WERI-Rb-1 (cell line): Measurements from ENCODE around the gene COL5A1.
A peak's percentile ranks its signal among the peaks of the same experiment; 100 is the strongest.
"Not testable (repeated sequence)": the region's sequence is repeated elsewhere in the genome, so short reads cannot be mapped to it uniquely, and the experiment has no call there.

Experiments
- DNase-seq: peaks from one replicate; pipeline ENCODE4 v3.0.0-alpha.2; 2020
- H3K27ac ChIP-seq: fragments of 250-450 bp; sonication (Bioruptor Pico); 2 replicates; pipeline ENCODE4 v1.5.1; 2020; ENCODE audit warnings: mild to moderate bottlenecking, moderate library complexity
- H3K27me3 ChIP-seq: fragments of 250-450 bp; sonication (Bioruptor Pico); 2 replicates; pipeline ENCODE4 v1.5.1; 2021; ENCODE audit warnings: mild to moderate bottlenecking, low read depth, moderate library complexity; ENCODE audit not compliant: insufficient read depth, severe bottlenecking
- H3K36me3 ChIP-seq: fragments of 250-450 bp; sonication (Bioruptor Pico); 2 replicates; pipeline ENCODE4 v1.5.1; 2020; ENCODE audit warnings: mild to moderate bottlenecking, moderate library complexity
- H3K4me3 ChIP-seq: 2 replicates; pipeline ENCODE4 v1.5.1; 2011; ENCODE audit warnings: low read depth, mild to moderate bottlenecking, control low read depth, low read length
- H3K9me3 ChIP-seq: fragments of 250-450 bp; sonication (Bioruptor Pico); 2 replicates; pipeline ENCODE4 v1.5.1; 2021; ENCODE audit warnings: mild to moderate bottlenecking, moderate library complexity; ENCODE audit not compliant: severe bottlenecking
- TF ChIP-seq, protein P1 (sequence below): IDR thresholded peaks from 2 replicates; pipeline ENCODE4 v1.5.1; 2011; ENCODE audit warnings: low read depth, mild to moderate bottlenecking, control low read depth, inconsistent platforms, low read length

COL5A1 gene

DNA sequence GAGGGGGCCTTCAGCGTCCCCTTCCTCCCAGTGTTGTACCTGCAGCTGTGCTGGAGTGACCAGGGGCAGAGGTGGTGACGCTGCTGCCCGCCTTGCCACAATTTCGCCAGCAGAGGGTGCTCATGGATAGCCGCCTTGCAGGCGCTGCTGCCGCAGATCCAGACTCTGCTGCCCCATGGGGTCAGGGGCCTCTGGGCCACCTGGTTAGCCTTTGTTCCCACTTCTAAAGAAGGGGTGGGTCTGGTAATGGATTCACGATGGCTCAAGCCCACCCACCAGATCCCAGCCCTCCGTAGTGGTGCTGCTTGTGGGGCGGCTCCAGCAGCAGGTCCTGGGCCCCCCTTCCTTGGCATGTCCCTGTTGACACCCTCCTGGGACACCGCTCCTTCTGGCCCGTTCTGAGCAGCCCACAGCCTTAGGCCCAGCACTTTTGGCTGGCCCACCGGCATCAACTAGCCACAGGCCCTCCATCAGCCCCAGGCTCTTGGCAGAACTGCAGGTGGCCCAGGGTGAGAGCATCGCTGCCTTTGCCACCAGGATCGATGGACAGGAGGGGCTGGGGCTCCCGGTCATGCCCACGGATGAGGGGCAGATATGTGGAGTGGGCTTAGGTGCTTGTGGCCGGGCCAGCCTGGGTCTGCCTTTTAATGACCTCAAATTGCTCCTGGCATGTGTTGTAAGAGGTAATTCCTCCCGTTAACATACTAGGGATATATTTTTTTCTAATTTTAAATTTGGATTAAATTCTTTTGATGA, 57.2 kb downstream of the COL5A1 start:
- H3K4me3 ChIP-seq, result no peak overlapping the region
- peaks cover 12% of the 10 kb centered on the region for H3K36me3 ChIP-seq
- peak; percentile 90 for DNase-seq
- no peaks in the 10 kb centered on the region for H3K9me3 ChIP-seq
- TF ChIP-seq, protein P1, sequence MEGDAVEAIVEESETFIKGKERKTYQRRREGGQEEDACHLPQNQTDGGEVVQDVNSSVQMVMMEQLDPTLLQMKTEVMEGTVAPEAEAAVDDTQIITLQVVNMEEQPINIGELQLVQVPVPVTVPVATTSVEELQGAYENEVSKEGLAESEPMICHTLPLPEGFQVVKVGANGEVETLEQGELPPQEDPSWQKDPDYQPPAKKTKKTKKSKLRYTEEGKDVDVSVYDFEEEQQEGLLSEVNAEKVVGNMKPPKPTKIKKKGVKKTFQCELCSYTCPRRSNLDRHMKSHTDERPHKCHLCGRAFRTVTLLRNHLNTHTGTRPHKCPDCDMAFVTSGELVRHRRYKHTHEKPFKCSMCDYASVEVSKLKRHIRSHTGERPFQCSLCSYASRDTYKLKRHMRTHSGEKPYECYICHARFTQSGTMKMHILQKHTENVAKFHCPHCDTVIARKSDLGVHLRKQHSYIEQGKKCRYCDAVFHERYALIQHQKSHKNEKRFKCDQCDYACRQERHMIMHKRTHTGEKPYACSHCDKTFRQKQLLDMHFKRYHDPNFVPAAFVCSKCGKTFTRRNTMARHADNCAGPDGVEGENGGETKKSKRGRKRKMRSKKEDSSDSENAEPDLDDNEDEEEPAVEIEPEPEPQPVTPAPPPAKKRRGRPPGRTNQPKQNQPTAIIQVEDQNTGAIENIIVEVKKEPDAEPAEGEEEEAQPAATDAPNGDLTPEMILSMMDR, result peak; percentile 98
- peak overlapping the region; percentile 71 for H3K27ac ChIP-seq
- no peaks in the 10 kb centered on the region for H3K27me3 ChIP-seq

DNA sequence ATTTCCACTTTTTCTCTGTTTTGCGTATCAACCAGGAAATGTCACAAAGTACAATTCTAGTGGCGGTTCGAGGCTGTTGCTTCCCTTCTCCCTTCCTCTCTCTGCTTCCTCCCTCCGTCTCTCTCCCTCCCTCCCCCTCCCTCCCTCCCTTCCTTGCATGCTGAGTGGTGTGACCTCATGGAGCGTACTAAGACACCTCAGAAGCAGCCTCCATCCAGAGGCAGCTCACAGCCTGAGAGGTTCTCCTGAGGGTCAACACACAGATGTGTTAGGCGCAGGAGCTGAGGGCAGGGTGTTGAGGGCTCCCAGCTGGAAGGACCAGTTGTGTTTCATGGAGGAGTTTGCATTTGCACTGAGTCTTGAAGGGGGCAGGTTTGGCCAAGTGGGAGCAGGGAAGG, 57.7 kb downstream of the COL5A1 start:
- no peak overlapping the region for H3K4me3 ChIP-seq
- H3K27me3 ChIP-seq, result no peaks in the 10 kb centered on the region
- no peak for DNase-seq
- H3K36me3 ChIP-seq, result peaks cover 12% of the 10 kb centered on the region
- H3K27ac ChIP-seq, result peak overlapping the region; percentile 71
- TF ChIP-seq, protein P1, result no peak
- H3K9me3 ChIP-seq, result no peaks in the 10 kb centered on the region

DNA sequence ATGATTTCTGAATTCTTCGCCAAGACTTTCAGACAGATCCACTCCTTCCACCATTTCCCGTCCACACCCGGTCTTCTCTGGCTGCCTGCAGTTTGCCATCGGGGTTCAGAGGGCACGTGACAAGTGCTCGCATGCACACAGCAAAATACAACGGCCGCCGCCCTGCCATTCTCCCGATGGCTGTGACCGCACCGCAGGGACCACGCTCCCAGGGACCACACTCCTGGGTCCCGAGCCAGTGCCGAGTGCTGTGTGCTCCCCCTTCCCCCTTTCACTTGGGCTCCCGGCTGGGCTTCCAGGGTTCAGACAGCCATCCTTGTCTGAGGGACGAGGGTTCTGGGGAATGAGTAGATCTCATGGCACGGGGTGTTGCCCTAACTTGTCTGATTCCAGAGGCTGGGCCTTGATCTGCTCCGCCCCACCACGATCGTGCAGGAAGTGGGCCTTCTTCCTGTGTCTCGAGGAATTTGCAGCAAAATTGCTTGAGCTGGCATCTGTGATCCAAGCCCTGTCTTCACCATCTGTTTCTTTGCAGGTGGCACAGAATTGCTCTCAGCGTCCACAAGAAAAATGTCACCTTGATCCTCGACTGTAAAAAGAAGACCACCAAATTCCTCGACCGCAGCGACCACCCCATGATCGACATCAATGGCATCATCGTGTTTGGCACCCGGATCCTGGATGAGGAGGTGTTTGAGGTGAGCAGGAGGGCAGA, 59.2 kb downstream of the COL5A1 start:
- no peak for DNase-seq
- TF ChIP-seq, protein P1, result no peak

DNA sequence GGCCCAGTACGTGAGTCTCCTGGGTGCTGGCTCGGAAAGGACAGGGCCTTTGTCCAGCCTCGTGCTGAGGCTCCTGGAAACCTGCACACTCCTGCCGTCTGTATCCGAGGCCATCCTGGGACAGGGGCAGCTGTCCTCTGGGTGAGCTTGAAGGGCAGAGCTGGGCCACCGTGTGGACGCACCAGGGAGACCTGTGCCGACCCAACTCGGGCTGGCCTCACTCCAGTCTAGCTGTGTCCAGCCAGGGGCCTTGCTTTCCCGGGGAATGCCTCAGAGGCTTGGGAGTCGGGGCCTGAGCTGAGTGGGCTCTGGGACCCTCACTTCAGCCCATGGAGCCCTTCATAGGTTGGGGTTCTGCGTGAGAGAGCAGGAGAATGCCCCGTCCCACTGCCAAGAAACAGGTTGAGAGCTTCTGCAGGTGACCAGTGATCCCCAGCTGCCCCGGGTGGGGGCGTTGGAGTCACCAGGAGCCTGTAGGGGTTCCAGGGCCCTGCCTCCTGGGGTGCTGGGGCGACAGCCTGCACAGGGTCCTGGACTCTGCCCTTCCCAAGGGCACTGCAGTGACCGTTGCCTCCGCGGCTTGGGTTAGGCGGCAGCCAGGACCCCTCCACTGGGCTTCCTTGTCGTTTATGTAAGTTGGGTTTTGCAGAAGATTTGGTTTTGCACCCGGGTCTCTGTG, 60.1 kb downstream of the COL5A1 start:
- TF ChIP-seq, protein P1, result no peak

More for the DNA sequence above, 59.2 kb downstream of the COL5A1 start:
- Histone ChIP-seq H3K9me3 (no peaks in the 10 kb centered on the region), H3K36me3 (peaks cover 12% of the 10 kb centered on the region), H3K4me3 (no peak overlapping the region), H3K27me3 (no peaks in the 10 kb centered on the region), H3K27ac (peak overlapping the region; percentile 14; the same call in 1 of the 2 replicates)

DNA sequence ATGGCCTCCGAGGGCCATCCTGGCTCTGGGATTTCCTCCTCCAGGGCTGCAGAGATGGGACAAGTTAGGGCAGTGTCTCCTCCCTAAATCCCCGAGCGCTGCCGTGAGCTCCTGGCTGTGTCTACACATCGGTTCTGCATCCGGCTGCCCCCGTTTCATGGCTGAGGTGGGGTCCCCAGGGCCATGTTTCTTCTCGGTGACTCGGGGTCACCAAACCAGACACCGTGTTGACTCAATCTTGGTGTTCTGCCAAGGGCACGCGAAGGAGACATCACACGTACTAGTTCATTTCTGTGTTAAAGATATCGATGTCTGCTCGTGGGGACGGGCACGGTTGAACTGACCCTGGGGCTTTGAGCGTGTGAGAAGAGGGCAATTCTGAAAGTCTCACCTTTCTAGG, 60.7 kb downstream of the COL5A1 start:
- no peak overlapping the region for H3K27ac ChIP-seq
- TF ChIP-seq, protein P1, result no peak
- peaks cover 12% of the 10 kb centered on the region for H3K36me3 ChIP-seq
- no peaks in the 10 kb centered on the region for H3K9me3 ChIP-seq
- H3K27me3 ChIP-seq, result no peaks in the 10 kb centered on the region
- DNase-seq, result no peak
- no peak overlapping the region for H3K4me3 ChIP-seq

More for the DNA sequence above, 60.1 kb downstream of the COL5A1 start:
- DNase-seq, result no peak
- H3K27me3 ChIP-seq, result no peaks in the 10 kb centered on the region
- no peak overlapping the region for H3K27ac ChIP-seq
- peaks cover 12% of the 10 kb centered on the region for H3K36me3 ChIP-seq
- H3K9me3 ChIP-seq, result no peaks in the 10 kb centered on the region
- H3K4me3 ChIP-seq, result no peak overlapping the region

DNA sequence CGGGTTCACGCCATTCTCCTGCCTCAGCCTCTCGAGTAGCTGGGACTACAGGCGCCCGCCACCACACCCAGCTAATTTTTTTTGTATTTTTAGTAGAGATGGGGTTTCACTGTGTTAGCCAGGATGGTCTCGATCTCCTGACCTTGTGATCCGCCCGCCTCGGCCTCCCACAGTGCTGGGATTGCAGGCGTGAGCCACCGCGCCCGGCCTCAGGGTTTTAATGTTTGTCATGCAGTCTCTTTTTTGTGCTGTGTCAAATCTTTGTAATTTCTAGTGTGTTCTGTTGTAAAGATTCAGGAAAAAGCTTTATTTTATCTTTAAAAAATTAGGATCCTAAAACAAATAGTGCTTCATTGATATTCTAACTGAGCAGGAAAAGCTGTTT, 62.1 kb downstream of the COL5A1 start:
- not testable (repeated sequence) for H3K9me3 ChIP-seq, H3K27ac ChIP-seq, H3K27me3 ChIP-seq, DNase-seq, H3K4me3 ChIP-seq
- H3K36me3 ChIP-seq, result peaks cover 15% of the 10 kb centered on the region
